K562 (cell line): Measurements from ENCODE around the gene KDF1. TPM values are rescaled to one million over a fixed set of nuclear protein-coding genes. Genes with fewer than 3 reads are reported as not detected.

Experiments
- ATF1 ChIP-seq, 2 experiments: fragments of 450-650 bp in 1 of 2; IDR thresholded peaks; 2 replicates each; pipeline ENCODE4 v1.6.1; 2016; ENCODE audit warnings: missing compliant biosample characterization in 1 of 2, missing genetic modification characterization in 1 of 2
- BRD9 ChIP-seq: fragments of 450-650 bp; IDR thresholded peaks from 2 replicates; pipeline ENCODE4 v1.6.1; 2018; ENCODE audit warnings: low read depth; ENCODE audit not compliant: partially characterized antibody
- CHD1 ChIP-seq: fragments of 200-600 bp; sonication (generic); IDR thresholded peaks from one replicate; pipeline ENCODE4 v1.6.1; 2012; ENCODE audit warnings: mild to moderate bottlenecking, moderate library complexity, low read length, inconsistent platforms
- CREB1 ChIP-seq, 2 experiments: sonication (generic) in 1 of 2; formaldehyde crosslinking in 1 of 2; IDR thresholded peaks; 2 replicates each; pipeline versions ENCODE4 v1.6.1 to v1.8.0; 2012 to 2022; ENCODE audit warnings: inconsistent platforms in 1 of 2, mild to moderate bottlenecking in 1 of 2, missing genetic modification reagents in 1 of 2, moderate library complexity in 1 of 2
- ELF2 ChIP-seq: fragments of 250-450 bp; sonication (Bioruptor Pico); IDR thresholded peaks from 2 replicates; pipeline ENCODE4 v1.5.0; 2021; ENCODE audit warnings: mild to moderate bottlenecking
- FOSL1 ChIP-seq: fragments of 200-800 bp; sonication (Bioruptor generic); conservative IDR thresholded peaks from 2 replicates; pipeline ENCODE4 v1.6.1; 2016; ENCODE audit warnings: missing genetic modification characterization, missing compliant biosample characterization
- HDAC2 ChIP-seq: fragments of 450-650 bp; IDR thresholded peaks from 2 replicates; pipeline ENCODE4 v1.6.1; 2016; ENCODE audit warnings: mild to moderate bottlenecking
- KAT7 ChIP-seq: sonication (generic); formaldehyde crosslinking; IDR thresholded peaks from 2 replicates; pipeline ENCODE4 v1.8.0; 2022; ENCODE audit warnings: missing genetic modification reagents, mild to moderate bottlenecking, borderline replicate concordance
- PTRF ChIP-seq: fragments of 450-650 bp; IDR thresholded peaks from 2 replicates; pipeline ENCODE4 v1.6.1; 2016; ENCODE audit warnings: mild to moderate bottlenecking, missing genetic modification characterization, missing compliant biosample characterization
- SMAD2 ChIP-seq: fragments of 150-350 bp; IDR thresholded peaks from 2 replicates; pipeline ENCODE4 v1.6.1; 2014; ENCODE audit warnings: low read depth, mild to moderate bottlenecking, low read length
- SOX6 ChIP-seq: fragments of 450-650 bp; IDR thresholded peaks from 2 replicates; pipeline ENCODE4 v1.6.1; 2014; ENCODE audit warnings: mild to moderate bottlenecking
- TCFL5 ChIP-seq: fragments of 250-450 bp; sonication (Bioruptor Pico); conservative IDR thresholded peaks from 2 replicates; pipeline ENCODE4 v1.6.1; 2021; ENCODE audit warnings: mild to moderate bottlenecking, moderate library complexity, matching md5 sums
- XRCC5 ChIP-seq: fragments of 200-400 bp; formaldehyde crosslinking; IDR thresholded peaks from 2 replicates; pipeline ENCODE4 v1.6.1; 2017; ENCODE audit warnings: low read depth, mild to moderate bottlenecking, low read length
- ZNF175 ChIP-seq: fragments of 200-800 bp; sonication (Bioruptor generic); IDR thresholded peaks from 2 replicates; pipeline ENCODE4 v1.6.1; 2016; ENCODE audit warnings: low read depth, mild to moderate bottlenecking, missing genetic modification characterization, missing compliant biosample characterization
- ZNF212 ChIP-seq: fragments of 450-650 bp; formaldehyde crosslinking; IDR thresholded peaks from 2 replicates; pipeline ENCODE4 v1.4.0; 2020; ENCODE audit warnings: mild to moderate bottlenecking
- ZNF24 ChIP-seq: fragments of 450-650 bp; IDR thresholded peaks from 2 replicates; pipeline ENCODE4 v1.6.1; 2016
- ZNF347 ChIP-seq: fragments of 450-650 bp; formaldehyde crosslinking; IDR thresholded peaks from 2 replicates; pipeline ENCODE4 v1.4.0; 2020; ENCODE audit warnings: low read depth, mild to moderate bottlenecking, moderate library complexity
- ZNF444 ChIP-seq: fragments of 250-450 bp; sonication (Bioruptor Pico); IDR thresholded peaks from 2 replicates; pipeline ENCODE4 v1.4.0; 2020; ENCODE audit warnings: mild to moderate bottlenecking, moderate library complexity
- ZNF507 ChIP-seq: conservative IDR thresholded peaks from 2 replicates; pipeline ENCODE4 v1.6.1; 2017; ENCODE audit warnings: missing genetic modification characterization, missing compliant biosample characterization
- polyA plus RNA-seq, 8 experiments: library from polyadenylated mRNA; depleted of rRNA in 4 of 8; stranded (reverse) in 5 of 8; unstranded in 3 of 8; fragments of >200 nt; fragmentation: Nextera tagmentation in 2 of 8; fragmentation: Illumina TruSeq in 1 of 8; extraction: Ambion mirVana in 2 of 8; extraction: Trizol in 1 of 8; gene quantifications; 2 replicates each; pipeline versions ENCODE4 v1.2.1 to v1.2.3, GENCODE V29; 2011 to 2014; ENCODE audit warnings: inconsistent platforms in 1 of 8, missing spikeins in 1 of 8
- total RNA-seq, 7 experiments: library from RNA; depleted of rRNA in 6 of 7; stranded (reverse); fragments of >200 nt in 6 of 7; fragmentation: Illumina TruSeq in 2 of 7; extraction: Trizol in 2 of 7; gene quantifications; 2 replicates each; pipeline versions ENCODE4 v1.2.1 to v1.2.3, GENCODE V29; 2011 to 2021; ENCODE audit warnings: low replicate concordance in 1 of 7
- TF ChIP-seq, protein P1 (sequence below): IDR thresholded peaks from 3 replicates; pipeline ENCODE4 v1.6.1; 2011; ENCODE audit warnings: borderline replicate concordance, mild to moderate bottlenecking, moderate library complexity; ENCODE audit not compliant: insufficient read length; ENCODE audit errors: extremely low read depth
- TF ChIP-seq, protein P2 (sequence below): IDR thresholded peaks from 3 replicates; pipeline ENCODE4 v1.6.1; 2011; ENCODE audit warnings: borderline replicate concordance, mild to moderate bottlenecking; ENCODE audit not compliant: insufficient read length, insufficient read depth
- TF ChIP-seq, protein P3 (sequence below): conservative IDR thresholded peaks from 2 replicates; pipeline ENCODE4 v1.6.1; 2011; ENCODE audit warnings: low read depth, mild to moderate bottlenecking, low read length; ENCODE audit not compliant: control insufficient read depth

The KDF1 gene
- total and polyA plus RNA-seq, 9 of the 15 experiments (the other 6 are each of a cell fraction or from before 2014, with no cell fraction given): 0.38 to 1.9 (median 0.83) TPM

DNA sequence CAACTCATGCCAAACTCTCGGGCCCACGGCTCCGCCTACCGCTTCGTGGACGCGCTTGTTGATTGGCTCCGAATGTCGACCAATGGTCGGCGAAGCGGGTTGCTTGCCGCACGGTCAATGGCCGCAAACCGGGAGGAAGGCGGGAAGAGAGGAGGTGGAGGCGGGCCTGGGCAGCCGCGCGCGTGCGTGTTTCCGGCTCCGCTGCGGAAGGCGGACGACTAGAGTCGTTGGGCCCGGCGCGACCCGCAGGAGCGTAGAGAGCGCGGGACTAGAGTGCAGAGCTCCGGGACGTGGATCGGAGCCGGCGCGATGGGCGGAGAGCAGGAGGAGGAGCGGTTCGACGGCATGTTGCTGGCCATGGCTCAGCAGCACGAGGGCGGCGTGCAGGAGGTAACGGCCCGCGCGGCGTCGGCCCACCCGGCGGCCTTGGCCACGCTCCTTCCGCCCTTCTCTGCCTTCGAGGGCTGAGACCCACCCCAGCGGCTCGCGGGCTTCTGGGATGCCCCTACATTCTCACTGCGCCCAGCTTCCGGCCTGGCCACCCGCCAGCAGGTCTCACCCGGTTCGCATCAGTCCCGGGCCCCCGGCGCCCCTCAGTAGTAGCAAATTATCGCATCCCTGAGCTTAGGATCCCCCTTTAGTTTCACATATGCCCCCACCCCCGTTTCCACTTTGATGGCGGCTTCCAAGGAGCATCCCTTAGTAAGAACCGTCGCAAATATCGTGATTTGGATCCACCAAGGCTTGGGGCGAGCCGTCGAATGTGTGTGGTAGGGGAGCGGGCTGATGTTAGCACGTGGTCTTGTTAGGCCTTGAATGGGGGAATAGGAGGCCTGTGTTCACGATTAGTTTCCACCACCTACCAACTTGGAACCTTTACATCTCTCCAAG, 38.5 kb downstream of the KDF1 start, which contains the start of gene NUDC (continued):
- TF ChIP-seq ELF2: peak; percentile 79
- TF ChIP-seq, protein P1, sequence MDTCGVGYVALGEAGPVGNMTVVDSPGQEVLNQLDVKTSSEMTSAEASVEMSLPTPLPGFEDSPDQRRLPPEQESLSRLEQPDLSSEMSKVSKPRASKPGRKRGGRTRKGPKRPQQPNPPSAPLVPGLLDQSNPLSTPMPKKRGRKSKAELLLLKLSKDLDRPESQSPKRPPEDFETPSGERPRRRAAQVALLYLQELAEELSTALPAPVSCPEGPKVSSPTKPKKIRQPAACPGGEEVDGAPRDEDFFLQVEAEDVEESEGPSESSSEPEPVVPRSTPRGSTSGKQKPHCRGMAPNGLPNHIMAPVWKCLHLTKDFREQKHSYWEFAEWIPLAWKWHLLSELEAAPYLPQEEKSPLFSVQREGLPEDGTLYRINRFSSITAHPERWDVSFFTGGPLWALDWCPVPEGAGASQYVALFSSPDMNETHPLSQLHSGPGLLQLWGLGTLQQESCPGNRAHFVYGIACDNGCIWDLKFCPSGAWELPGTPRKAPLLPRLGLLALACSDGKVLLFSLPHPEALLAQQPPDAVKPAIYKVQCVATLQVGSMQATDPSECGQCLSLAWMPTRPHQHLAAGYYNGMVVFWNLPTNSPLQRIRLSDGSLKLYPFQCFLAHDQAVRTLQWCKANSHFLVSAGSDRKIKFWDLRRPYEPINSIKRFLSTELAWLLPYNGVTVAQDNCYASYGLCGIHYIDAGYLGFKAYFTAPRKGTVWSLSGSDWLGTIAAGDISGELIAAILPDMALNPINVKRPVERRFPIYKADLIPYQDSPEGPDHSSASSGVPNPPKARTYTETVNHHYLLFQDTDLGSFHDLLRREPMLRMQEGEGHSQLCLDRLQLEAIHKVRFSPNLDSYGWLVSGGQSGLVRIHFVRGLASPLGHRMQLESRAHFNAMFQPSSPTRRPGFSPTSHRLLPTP: no peak
- TF ChIP-seq, protein P2, sequence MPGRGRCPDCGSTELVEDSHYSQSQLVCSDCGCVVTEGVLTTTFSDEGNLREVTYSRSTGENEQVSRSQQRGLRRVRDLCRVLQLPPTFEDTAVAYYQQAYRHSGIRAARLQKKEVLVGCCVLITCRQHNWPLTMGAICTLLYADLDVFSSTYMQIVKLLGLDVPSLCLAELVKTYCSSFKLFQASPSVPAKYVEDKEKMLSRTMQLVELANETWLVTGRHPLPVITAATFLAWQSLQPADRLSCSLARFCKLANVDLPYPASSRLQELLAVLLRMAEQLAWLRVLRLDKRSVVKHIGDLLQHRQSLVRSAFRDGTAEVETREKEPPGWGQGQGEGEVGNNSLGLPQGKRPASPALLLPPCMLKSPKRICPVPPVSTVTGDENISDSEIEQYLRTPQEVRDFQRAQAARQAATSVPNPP: no peak
- TF ChIP-seq PTRF (tag): no peak
- TF ChIP-seq SMAD2: no peak
- no peak for TF ChIP-seq ZNF212 (CRISPR knock-in tag)
- TF ChIP-seq TCFL5: no peak
- TF ChIP-seq, protein P3, sequence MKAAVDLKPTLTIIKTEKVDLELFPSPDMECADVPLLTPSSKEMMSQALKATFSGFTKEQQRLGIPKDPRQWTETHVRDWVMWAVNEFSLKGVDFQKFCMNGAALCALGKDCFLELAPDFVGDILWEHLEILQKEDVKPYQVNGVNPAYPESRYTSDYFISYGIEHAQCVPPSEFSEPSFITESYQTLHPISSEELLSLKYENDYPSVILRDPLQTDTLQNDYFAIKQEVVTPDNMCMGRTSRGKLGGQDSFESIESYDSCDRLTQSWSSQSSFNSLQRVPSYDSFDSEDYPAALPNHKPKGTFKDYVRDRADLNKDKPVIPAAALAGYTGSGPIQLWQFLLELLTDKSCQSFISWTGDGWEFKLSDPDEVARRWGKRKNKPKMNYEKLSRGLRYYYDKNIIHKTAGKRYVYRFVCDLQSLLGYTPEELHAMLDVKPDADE: peak; percentile 81
- no peak for TF ChIP-seq ZNF175 (CRISPR knock-in tag)
- no peak; the same call in 1 of the 2 replicates for TF ChIP-seq ATF1 (CRISPR knock-in tag; IDR thresholded peaks at IDR 0.05)
- TF ChIP-seq ATF1 (tag; IDR thresholded peaks at IDR 0.05): peak; percentile 97
- TF ChIP-seq SOX6: no peak
- peak; percentile 56 for TF ChIP-seq CHD1
- no peak for TF ChIP-seq BRD9
- TF ChIP-seq ZNF444 (CRISPR knock-in tag): no peak
- TF ChIP-seq HDAC2: peak; percentile 31; the same call in 1 of the 2 replicates
- no peak for TF ChIP-seq ZNF507
- TF ChIP-seq XRCC5: no peak
- TF ChIP-seq ZNF347: no peak
- no peak for TF ChIP-seq KAT7 (CRISPR knock-in tag)
- TF ChIP-seq FOSL1 (tag): no peak
- no peak for TF ChIP-seq ZNF24
- TF ChIP-seq CREB1 (IDR thresholded peaks at IDR 0.05): peak; percentile 78
- peak; percentile 77; the same call in 1 of the 2 replicates for TF ChIP-seq CREB1 (CRISPR knock-in tag; IDR thresholded peaks at IDR 0.05)
